ENCODE results near the gene TYROBP.

- no peak for TF ChIP-seq EZH2 (IDR thresholded peaks at IDR 0.05; ENCODE audit: borderline replicate concordance, low read depth, low read length, poor library complexity, severe bottlenecking)
- TF ChIP-seq, protein P1, sequence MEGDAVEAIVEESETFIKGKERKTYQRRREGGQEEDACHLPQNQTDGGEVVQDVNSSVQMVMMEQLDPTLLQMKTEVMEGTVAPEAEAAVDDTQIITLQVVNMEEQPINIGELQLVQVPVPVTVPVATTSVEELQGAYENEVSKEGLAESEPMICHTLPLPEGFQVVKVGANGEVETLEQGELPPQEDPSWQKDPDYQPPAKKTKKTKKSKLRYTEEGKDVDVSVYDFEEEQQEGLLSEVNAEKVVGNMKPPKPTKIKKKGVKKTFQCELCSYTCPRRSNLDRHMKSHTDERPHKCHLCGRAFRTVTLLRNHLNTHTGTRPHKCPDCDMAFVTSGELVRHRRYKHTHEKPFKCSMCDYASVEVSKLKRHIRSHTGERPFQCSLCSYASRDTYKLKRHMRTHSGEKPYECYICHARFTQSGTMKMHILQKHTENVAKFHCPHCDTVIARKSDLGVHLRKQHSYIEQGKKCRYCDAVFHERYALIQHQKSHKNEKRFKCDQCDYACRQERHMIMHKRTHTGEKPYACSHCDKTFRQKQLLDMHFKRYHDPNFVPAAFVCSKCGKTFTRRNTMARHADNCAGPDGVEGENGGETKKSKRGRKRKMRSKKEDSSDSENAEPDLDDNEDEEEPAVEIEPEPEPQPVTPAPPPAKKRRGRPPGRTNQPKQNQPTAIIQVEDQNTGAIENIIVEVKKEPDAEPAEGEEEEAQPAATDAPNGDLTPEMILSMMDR (conservative IDR thresholded peaks at IDR 0.05; ENCODE audit: low read depth, low read length): no peak
These were observed 51.4 kb downstream of the TYROBP start, which contains the start of gene KIRREL2 for GRCh38 chr19:35856546-35857149.
